GM12878 (cell line): Measurements from ENCODE around the gene BRD2. TPM values are rescaled to one million over a fixed set of nuclear protein-coding genes. Genes with fewer than 3 reads are reported as not detected.

Source experiments
- BACH1 ChIP-seq: fragments of 450-650 bp; IDR thresholded peaks from 2 replicates; pipeline ENCODE4 v1.6.1; 2017; ENCODE audit warnings: mild to moderate bottlenecking, borderline replicate concordance
- CREM ChIP-seq: IDR thresholded peaks from 2 replicates; pipeline ENCODE4 v1.6.1; 2014; ENCODE audit warnings: antibody characterized with exemption, low read depth
- ETV6 ChIP-seq, 2 experiments: fragments of 450-650 bp in 1 of 2; IDR thresholded peaks in 1 of 2; conservative IDR thresholded peaks in 1 of 2; 2 replicates each; pipeline ENCODE4 v1.6.1; 2014; ENCODE audit warnings: antibody characterized with exemption in 1 of 2, borderline replicate concordance in 1 of 2, low read depth in 1 of 2, mild to moderate bottlenecking in 1 of 2, moderate library complexity in 1 of 2
- GATAD2B ChIP-seq: fragments of 450-650 bp; conservative IDR thresholded peaks from 2 replicates; pipeline ENCODE4 v1.6.1; 2017; ENCODE audit warnings: low read depth, mild to moderate bottlenecking, moderate library complexity
- HDGF ChIP-seq: fragments of 450-650 bp; IDR thresholded peaks from 2 replicates; pipeline ENCODE4 v1.6.1; 2016; ENCODE audit warnings: antibody characterized with exemption
- IKZF1 ChIP-seq: fragments of 450-650 bp; conservative IDR thresholded peaks from 2 replicates; pipeline ENCODE4 v1.6.1; 2017; ENCODE audit warnings: antibody characterized with exemption, mild to moderate bottlenecking
- LARP7 ChIP-seq: fragments of 450-650 bp; IDR thresholded peaks from 2 replicates; pipeline ENCODE4 v1.6.1; 2017; ENCODE audit warnings: mild to moderate bottlenecking
- MXI1 ChIP-seq: fragments of 150-350 bp; IDR thresholded peaks from 2 replicates; pipeline ENCODE4 v1.6.1; 2011; ENCODE audit warnings: low read depth, mild to moderate bottlenecking, inconsistent platforms, low read length, improper control_type of control experiment
- NBN ChIP-seq: fragments of 450-650 bp; IDR thresholded peaks from 2 replicates; pipeline ENCODE4 v1.6.1; 2016
- NRF1 ChIP-seq: conservative IDR thresholded peaks from 2 replicates; pipeline ENCODE4 v1.6.1; 2011; ENCODE audit warnings: mild to moderate bottlenecking, low read depth, low read length, improper control_type of control experiment
- POLR2AphosphoS5 ChIP-seq: IDR thresholded peaks from 2 replicates; pipeline ENCODE4 v1.6.1; 2011; ENCODE audit warnings: mild to moderate bottlenecking, low read length, inconsistent platforms
- TCF3 ChIP-seq: IDR thresholded peaks from 2 replicates; pipeline ENCODE4 v1.6.1; 2012; ENCODE audit warnings: low read depth, mild to moderate bottlenecking, low read length, borderline replicate concordance; ENCODE audit not compliant: insufficient read depth
- ZNF384 ChIP-seq: IDR thresholded peaks from 2 replicates; pipeline ENCODE4 v1.6.1; 2012; ENCODE audit warnings: low read depth, mild to moderate bottlenecking, low read length, improper control_type of control experiment, borderline replicate concordance
- polyA plus RNA-seq, 11 experiments: library from polyadenylated mRNA; depleted of rRNA in 4 of 11; unstranded in 6 of 11; stranded (reverse) in 5 of 11; fragments of >200 nt; fragmentation: Nextera tagmentation in 4 of 11; fragmentation: Illumina TruSeq in 1 of 11; extraction: Ambion mirVana in 4 of 11; extraction: Trizol in 1 of 11; gene quantifications; 1 replicate in 1 of 11; 2 replicates in 10 of 11; pipeline versions ENCODE4 v1.2.1 to v1.2.3, GENCODE V29; 2011 to 2016; ENCODE audit warnings: inconsistent platforms in 2 of 11, missing spikeins in 2 of 11, low read depth in 1 of 11
- total RNA-seq, 4 experiments: library from RNA; depleted of rRNA in 3 of 4; stranded (reverse); fragments of >200 nt in 3 of 4; fragmentation: Illumina TruSeq in 1 of 4; extraction: Trizol in 1 of 4; gene quantifications; 2 replicates each; pipeline versions ENCODE4 v1.2.1 to v1.2.3, GENCODE V29; 2013 to 2021
- TF ChIP-seq, protein P1 (sequence below): fragments of 450-650 bp; IDR thresholded peaks from 2 replicates; pipeline ENCODE4 v1.6.1; 2017; ENCODE audit warnings: mild to moderate bottlenecking, moderate library complexity
- TF ChIP-seq, protein P2 (sequence below): fragments of 450-650 bp; IDR thresholded peaks from 2 replicates; pipeline ENCODE4 v1.6.1; 2017; ENCODE audit warnings: low read depth, mild to moderate bottlenecking, moderate library complexity
- TF ChIP-seq, protein P3 (sequence below): IDR thresholded peaks from 2 replicates; pipeline ENCODE4 v1.6.1; 2012; ENCODE audit warnings: low read depth, low read length, improper control_type of control experiment
- TF ChIP-seq, protein P4 (sequence below): IDR thresholded peaks from 2 replicates; pipeline ENCODE4 v1.6.1; 2011; ENCODE audit warnings: low read depth, low read length, improper control_type of control experiment, borderline replicate concordance
- TF ChIP-seq, protein P5 (sequence below): IDR thresholded peaks from 2 replicates; pipeline ENCODE4 v1.6.1; 2011; ENCODE audit warnings: low read depth, mild to moderate bottlenecking, low read length, moderate library complexity, borderline replicate concordance; ENCODE audit errors: extremely low read depth
- TF ChIP-seq, protein P6 (sequence below): IDR thresholded peaks from 2 replicates; pipeline ENCODE4 v1.6.1; 2011; ENCODE audit warnings: mild to moderate bottlenecking, low read depth, low read length, moderate library complexity; ENCODE audit not compliant: insufficient replicate concordance

Gene BRD2
- total and polyA plus RNA-seq, 10 of the 15 experiments (the other 5 are each of a cell fraction or from before 2014, with no cell fraction given) = 32.2 to 239 (median 139) TPM

DNA sequence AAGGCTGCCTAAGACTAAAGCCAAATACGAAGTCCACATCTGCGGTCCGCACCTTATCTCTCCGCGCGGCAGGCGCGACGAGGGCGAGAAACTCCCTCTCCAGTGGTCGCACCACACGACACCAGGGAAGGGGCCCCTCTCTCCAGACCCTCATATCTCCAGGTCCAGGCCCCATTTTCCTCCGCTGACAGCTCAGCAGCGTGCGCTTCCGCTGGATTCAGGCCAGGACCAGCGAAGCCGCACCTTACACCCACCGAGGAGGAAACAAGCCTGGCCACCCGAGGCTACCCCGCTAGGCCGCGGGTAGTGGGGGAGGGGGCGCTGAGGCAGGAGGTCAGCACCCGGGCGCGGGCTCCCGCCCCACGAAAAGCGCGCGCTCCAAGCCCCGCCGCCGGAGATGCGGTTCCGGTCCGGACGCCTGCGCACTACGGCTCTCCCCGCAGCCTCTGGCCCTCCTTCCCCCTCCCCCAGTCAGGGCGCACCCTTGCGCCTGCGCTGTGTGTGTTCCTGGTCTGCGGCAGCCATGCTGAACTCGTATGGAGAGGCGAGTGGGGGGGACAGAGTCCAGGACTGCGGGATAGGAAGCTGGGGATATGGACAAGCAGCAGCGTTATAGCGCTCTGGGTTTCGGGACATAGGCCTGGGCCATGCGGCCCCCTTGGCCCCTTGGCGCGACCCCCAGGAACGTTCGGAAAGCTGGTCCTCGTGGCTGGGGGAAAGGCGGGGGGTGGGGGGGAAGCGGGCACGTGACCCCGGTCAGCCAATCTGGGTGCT lies at the start of gene BRD2 (continued):
- TF ChIP-seq ETV6 (conservative IDR thresholded peaks at IDR 0.05 in 1 of 2, IDR thresholded peaks at IDR 0.05 in 1 of 2; ENCODE audit: borderline replicate concordance in 1 of 2, low read depth in 1 of 2) = peak in 1 of 2 experiments; percentile 32; a peak in 1 of 4 replicates
- TF ChIP-seq NBN = 0 out of 2 replicates have a peak, but pooled peaks have one; percentile 48
- TF ChIP-seq BACH1 = peak; percentile 60
- TF ChIP-seq HDGF = peak; percentile 82
- TF ChIP-seq, protein P1, sequence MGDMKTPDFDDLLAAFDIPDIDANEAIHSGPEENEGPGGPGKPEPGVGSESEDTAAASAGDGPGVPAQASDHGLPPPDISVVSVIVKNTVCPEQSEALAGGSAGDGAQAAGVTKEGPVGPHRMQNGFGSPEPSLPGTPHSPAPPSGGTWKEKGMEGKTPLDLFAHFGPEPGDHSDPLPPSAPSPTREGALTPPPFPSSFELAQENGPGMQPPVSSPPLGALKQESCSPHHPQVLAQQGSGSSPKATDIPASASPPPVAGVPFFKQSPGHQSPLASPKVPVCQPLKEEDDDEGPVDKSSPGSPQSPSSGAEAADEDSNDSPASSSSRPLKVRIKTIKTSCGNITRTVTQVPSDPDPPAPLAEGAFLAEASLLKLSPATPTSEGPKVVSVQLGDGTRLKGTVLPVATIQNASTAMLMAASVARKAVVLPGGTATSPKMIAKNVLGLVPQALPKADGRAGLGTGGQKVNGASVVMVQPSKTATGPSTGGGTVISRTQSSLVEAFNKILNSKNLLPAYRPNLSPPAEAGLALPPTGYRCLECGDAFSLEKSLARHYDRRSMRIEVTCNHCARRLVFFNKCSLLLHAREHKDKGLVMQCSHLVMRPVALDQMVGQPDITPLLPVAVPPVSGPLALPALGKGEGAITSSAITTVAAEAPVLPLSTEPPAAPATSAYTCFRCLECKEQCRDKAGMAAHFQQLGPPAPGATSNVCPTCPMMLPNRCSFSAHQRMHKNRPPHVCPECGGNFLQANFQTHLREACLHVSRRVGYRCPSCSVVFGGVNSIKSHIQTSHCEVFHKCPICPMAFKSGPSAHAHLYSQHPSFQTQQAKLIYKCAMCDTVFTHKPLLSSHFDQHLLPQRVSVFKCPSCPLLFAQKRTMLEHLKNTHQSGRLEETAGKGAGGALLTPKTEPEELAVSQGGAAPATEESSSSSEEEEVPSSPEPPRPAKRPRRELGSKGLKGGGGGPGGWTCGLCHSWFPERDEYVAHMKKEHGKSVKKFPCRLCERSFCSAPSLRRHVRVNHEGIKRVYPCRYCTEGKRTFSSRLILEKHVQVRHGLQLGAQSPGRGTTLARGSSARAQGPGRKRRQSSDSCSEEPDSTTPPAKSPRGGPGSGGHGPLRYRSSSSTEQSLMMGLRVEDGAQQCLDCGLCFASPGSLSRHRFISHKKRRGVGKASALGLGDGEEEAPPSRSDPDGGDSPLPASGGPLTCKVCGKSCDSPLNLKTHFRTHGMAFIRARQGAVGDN = peak; percentile 57; the same call in 1 of the 2 replicates
- TF ChIP-seq NRF1 = peak; percentile 95
- peak; percentile 85 for TF ChIP-seq LARP7
- TF ChIP-seq, protein P2, sequence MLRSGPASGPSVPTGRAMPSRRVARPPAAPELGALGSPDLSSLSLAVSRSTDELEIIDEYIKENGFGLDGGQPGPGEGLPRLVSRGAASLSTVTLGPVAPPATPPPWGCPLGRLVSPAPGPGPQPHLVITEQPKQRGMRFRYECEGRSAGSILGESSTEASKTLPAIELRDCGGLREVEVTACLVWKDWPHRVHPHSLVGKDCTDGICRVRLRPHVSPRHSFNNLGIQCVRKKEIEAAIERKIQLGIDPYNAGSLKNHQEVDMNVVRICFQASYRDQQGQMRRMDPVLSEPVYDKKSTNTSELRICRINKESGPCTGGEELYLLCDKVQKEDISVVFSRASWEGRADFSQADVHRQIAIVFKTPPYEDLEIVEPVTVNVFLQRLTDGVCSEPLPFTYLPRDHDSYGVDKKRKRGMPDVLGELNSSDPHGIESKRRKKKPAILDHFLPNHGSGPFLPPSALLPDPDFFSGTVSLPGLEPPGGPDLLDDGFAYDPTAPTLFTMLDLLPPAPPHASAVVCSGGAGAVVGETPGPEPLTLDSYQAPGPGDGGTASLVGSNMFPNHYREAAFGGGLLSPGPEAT = no peak
- peak; percentile 39; the same call in 1 of the 2 replicates for TF ChIP-seq MXI1
- TF ChIP-seq, protein P3, sequence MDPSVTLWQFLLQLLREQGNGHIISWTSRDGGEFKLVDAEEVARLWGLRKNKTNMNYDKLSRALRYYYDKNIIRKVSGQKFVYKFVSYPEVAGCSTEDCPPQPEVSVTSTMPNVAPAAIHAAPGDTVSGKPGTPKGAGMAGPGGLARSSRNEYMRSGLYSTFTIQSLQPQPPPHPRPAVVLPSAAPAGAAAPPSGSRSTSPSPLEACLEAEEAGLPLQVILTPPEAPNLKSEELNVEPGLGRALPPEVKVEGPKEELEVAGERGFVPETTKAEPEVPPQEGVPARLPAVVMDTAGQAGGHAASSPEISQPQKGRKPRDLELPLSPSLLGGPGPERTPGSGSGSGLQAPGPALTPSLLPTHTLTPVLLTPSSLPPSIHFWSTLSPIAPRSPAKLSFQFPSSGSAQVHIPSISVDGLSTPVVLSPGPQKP = 0 out of 2 replicates have a peak, but pooled peaks have one; percentile 4
- peak; percentile 93 for TF ChIP-seq IKZF1
- TF ChIP-seq TCF3 = 0 out of 2 replicates have a peak, but pooled peaks have one; percentile 31
- TF ChIP-seq GATAD2B = peak; percentile 85
- TF ChIP-seq, protein P4, sequence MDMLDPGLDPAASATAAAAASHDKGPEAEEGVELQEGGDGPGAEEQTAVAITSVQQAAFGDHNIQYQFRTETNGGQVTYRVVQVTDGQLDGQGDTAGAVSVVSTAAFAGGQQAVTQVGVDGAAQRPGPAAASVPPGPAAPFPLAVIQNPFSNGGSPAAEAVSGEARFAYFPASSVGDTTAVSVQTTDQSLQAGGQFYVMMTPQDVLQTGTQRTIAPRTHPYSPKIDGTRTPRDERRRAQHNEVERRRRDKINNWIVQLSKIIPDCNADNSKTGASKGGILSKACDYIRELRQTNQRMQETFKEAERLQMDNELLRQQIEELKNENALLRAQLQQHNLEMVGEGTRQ = peak; percentile 66
- TF ChIP-seq ZNF384 = no peak
- peak; percentile 67 for TF ChIP-seq POLR2AphosphoS5
- TF ChIP-seq CREM = no peak; the same call in 1 of the 2 replicates
- TF ChIP-seq, protein P5, sequence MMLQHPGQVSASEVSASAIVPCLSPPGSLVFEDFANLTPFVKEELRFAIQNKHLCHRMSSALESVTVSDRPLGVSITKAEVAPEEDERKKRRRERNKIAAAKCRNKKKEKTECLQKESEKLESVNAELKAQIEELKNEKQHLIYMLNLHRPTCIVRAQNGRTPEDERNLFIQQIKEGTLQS = peak; percentile 52; the same call in 1 of the 2 replicates
- TF ChIP-seq, protein P6, sequence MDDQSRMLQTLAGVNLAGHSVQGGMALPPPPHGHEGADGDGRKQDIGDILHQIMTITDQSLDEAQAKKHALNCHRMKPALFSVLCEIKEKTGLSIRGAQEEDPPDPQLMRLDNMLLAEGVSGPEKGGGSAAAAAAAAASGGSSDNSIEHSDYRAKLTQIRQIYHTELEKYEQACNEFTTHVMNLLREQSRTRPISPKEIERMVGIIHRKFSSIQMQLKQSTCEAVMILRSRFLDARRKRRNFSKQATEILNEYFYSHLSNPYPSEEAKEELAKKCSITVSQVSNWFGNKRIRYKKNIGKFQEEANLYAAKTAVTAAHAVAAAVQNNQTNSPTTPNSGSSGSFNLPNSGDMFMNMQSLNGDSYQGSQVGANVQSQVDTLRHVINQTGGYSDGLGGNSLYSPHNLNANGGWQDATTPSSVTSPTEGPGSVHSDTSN = no peak
